Measurements from ENCODE around the gene SIK2.

SIK2 gene

GRCh38 chr11:111778047-111778558, 175.9 kb downstream of the SIK2 start:
- no peak for TF ChIP-seq JUND (IDR thresholded peaks at IDR 0.05; ENCODE audit: low read depth)
- in situ Hi-C loops (cut with HindIII; ENCODE audit: low pct_unique_long_range_greater_than_20kb, low sequenced_read_pairs) = no loop called here
- no peak for DNase-seq (ENCODE audit: low read depth in 1 of 2, low spot score in 1 of 2)

GRCh38 chr11:111779118-111779517, 176.9 kb downstream of the SIK2 start:
- no peak for TF ChIP-seq JUND (IDR thresholded peaks at IDR 0.05; ENCODE audit: low read depth)
- in situ Hi-C loops (cut with HindIII; ENCODE audit: low pct_unique_long_range_greater_than_20kb, low sequenced_read_pairs) = no loop called here
- DNase-seq (ENCODE audit: low read depth in 1 of 2, low spot score in 1 of 2) = no peak

Measured in T47D (cell line).